Neural cell (in vitro differentiated cells): ENCODE data around the gene SPOP. TPM values are rescaled to one million over a fixed set of nuclear protein-coding genes. Genes with fewer than 3 reads are reported as not detected.

Experiments used
- H2AFZ ChIP-seq: fragments of 200-600, 300-800 bp; sonication (generic), shearing (Covaris generic); 2 replicates; pipeline ENCODE4 v1.6.0; 2014; ENCODE audit warnings: low read depth, mild to moderate bottlenecking, antibody characterized with exemption, low read length, moderate library complexity
- H3F3A ChIP-seq: fragments of 200-600 bp; shearing (Covaris generic); 2 replicates; pipeline ENCODE4 v1.6.1; 2016; ENCODE audit warnings: mild to moderate bottlenecking, moderate library complexity, mixed read lengths, antibody characterized with exemption, low read length; ENCODE audit not compliant: insufficient read depth, poor library complexity, severe bottlenecking
- H3K27ac ChIP-seq: fragments of 200-600, 300-800 bp; sonication (generic), shearing (Covaris generic); 2 replicates; pipeline ENCODE4 v1.5.1; 2014; ENCODE audit warnings: mild to moderate bottlenecking, low read length, moderate library complexity
- H3K27me3 ChIP-seq: fragments of 300-800, 200-600 bp; sonication (generic), shearing (Covaris generic); 2 replicates; pipeline ENCODE4 v1.6.0; 2014; ENCODE audit warnings: mild to moderate bottlenecking, low read depth, low read length, moderate library complexity; ENCODE audit not compliant: insufficient read depth
- H3K36me3 ChIP-seq: fragments of 300-800, 200-600 bp; sonication (generic), shearing (Covaris generic); 2 replicates; pipeline ENCODE4 v1.5.1; 2014; ENCODE audit warnings: mild to moderate bottlenecking, antibody characterized with exemption, low read length, moderate library complexity; ENCODE audit not compliant: insufficient read depth
- H3K4me2 ChIP-seq: fragments of 300-800, 200-600 bp; sonication (generic), shearing (Covaris generic); 2 replicates; pipeline ENCODE4 v1.6.0; 2014; ENCODE audit warnings: mild to moderate bottlenecking, low read length
- H3K4me3 ChIP-seq: fragments of 300-800, 200-600 bp; sonication (generic), shearing (Covaris generic); 2 replicates; pipeline ENCODE4 v1.5.1; 2014; ENCODE audit warnings: mild to moderate bottlenecking, low read length, moderate library complexity
- H3K79me2 ChIP-seq: fragments of 200-600 bp; shearing (Covaris generic); replicated peaks from 2 replicates; pipeline ENCODE4 v1.6.0; 2014; ENCODE audit warnings: mild to moderate bottlenecking, low read length, moderate library complexity; ENCODE audit not compliant: insufficient read depth
- H3K9ac ChIP-seq: fragments of 300-800, 200-600 bp; sonication (generic), shearing (Covaris generic); 2 replicates; pipeline ENCODE4 v1.6.1; 2016; ENCODE audit warnings: mild to moderate bottlenecking, low read length, mixed read lengths
- H3K9me2 ChIP-seq: fragments of 200-600 bp; shearing (Covaris generic); 2 replicates; pipeline ENCODE4 v1.6.1; 2016; ENCODE audit warnings: mild to moderate bottlenecking, low read length, mixed read lengths; ENCODE audit not compliant: insufficient read depth
- H3K9me3 ChIP-seq: fragments of 200-600, 300-800 bp; sonication (generic), shearing (Covaris generic); 2 replicates; pipeline ENCODE4 v1.6.1; 2016; ENCODE audit warnings: mild to moderate bottlenecking, mixed run types, low read length, moderate library complexity, mixed read lengths
- H4K20me1 ChIP-seq: fragments of 200-600 bp; shearing (Covaris generic); 2 replicates; pipeline ENCODE4 v1.6.1; 2016; ENCODE audit warnings: mild to moderate bottlenecking, mixed run types; ENCODE audit not compliant: insufficient read depth
- EP300 ChIP-seq: fragments of 450-650 bp; conservative IDR thresholded peaks from 2 replicates; pipeline ENCODE4 v1.6.1; 2014; ENCODE audit warnings: antibody characterized with exemption, mild to moderate bottlenecking, moderate library complexity; ENCODE audit not compliant: poor library complexity, severe bottlenecking
- EZH2 ChIP-seq: fragments of 200-600, 300-800 bp; shearing (Covaris generic), sonication (generic); IDR thresholded peaks from 2 replicates; pipeline ENCODE4 v1.6.1; 2014; ENCODE audit warnings: antibody characterized with exemption, low read length, borderline replicate concordance, mild to moderate bottlenecking; ENCODE audit not compliant: insufficient read depth, poor library complexity, severe bottlenecking
- MXI1 ChIP-seq: fragments of 450-650 bp; conservative IDR thresholded peaks from 2 replicates; pipeline ENCODE4 v1.6.1; 2014; ENCODE audit warnings: antibody characterized with exemption, mild to moderate bottlenecking; ENCODE audit not compliant: poor library complexity, severe bottlenecking
- POLR2AphosphoS5 ChIP-seq: IDR thresholded peaks from 2 replicates; pipeline ENCODE4 v1.6.1; 2012
- RAD21 ChIP-seq: fragments of 450-650 bp; conservative IDR thresholded peaks from 2 replicates; pipeline ENCODE4 v1.6.1; 2014; ENCODE audit warnings: antibody characterized with exemption, mild to moderate bottlenecking, moderate library complexity
- SMC3 ChIP-seq: fragments of 450-650 bp; conservative IDR thresholded peaks from 2 replicates; pipeline ENCODE4 v1.6.1; 2014; ENCODE audit warnings: antibody characterized with exemption, mild to moderate bottlenecking, moderate library complexity; ENCODE audit not compliant: poor library complexity
- TAF1 ChIP-seq: IDR thresholded peaks from 2 replicates; pipeline ENCODE4 v1.6.1; 2012; ENCODE audit warnings: low read depth
- polyA plus RNA-seq: library from polyadenylated mRNA; depleted of rRNA; stranded (reverse); fragments of >200 nt; gene quantifications from 2 replicates; pipeline ENCODE4 v1.2.3, GENCODE V29; 2014
- TF ChIP-seq, protein P1 (sequence below): IDR thresholded peaks from 2 replicates; pipeline ENCODE4 v1.6.1; 2012; ENCODE audit warnings: borderline replicate concordance
- TF ChIP-seq, protein P2 (sequence below): fragments of 450-650 bp; IDR thresholded peaks from 2 replicates; pipeline ENCODE4 v1.5.1; 2014; ENCODE audit warnings: antibody characterized with exemption, mild to moderate bottlenecking, moderate library complexity; ENCODE audit not compliant: poor library complexity, severe bottlenecking

Gene SPOP
- polyA plus RNA-seq, 1 donor from 2014 or later: 71.9 TPM

DNA sequence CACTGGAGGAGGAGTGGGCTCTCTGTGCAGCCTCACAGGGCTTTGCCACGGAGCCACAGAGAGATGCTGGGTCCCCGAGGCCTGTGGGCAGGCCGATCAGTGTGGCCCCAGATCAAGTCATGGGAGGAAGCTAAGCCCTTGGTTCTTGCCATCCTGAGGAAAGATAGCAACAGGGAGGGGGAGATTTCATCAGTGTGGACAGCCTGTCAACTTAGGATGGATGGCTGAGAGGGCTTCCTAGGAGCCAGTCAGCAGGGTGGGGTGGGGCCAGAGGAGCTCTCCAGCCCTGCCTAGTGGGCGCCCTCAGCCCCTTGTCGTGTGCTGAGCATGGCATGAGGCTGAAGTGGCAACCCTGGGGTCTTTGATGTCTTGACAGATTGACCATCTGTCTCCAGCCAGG, 98.4 kb downstream of the SPOP start:
- H3K79me2 ChIP-seq: no peaks in the 10 kb centered on the region
- no peaks in the 10 kb centered on the region for H3K9me2 ChIP-seq
- no peak for TF ChIP-seq EZH2
- TF ChIP-seq, protein P1, sequence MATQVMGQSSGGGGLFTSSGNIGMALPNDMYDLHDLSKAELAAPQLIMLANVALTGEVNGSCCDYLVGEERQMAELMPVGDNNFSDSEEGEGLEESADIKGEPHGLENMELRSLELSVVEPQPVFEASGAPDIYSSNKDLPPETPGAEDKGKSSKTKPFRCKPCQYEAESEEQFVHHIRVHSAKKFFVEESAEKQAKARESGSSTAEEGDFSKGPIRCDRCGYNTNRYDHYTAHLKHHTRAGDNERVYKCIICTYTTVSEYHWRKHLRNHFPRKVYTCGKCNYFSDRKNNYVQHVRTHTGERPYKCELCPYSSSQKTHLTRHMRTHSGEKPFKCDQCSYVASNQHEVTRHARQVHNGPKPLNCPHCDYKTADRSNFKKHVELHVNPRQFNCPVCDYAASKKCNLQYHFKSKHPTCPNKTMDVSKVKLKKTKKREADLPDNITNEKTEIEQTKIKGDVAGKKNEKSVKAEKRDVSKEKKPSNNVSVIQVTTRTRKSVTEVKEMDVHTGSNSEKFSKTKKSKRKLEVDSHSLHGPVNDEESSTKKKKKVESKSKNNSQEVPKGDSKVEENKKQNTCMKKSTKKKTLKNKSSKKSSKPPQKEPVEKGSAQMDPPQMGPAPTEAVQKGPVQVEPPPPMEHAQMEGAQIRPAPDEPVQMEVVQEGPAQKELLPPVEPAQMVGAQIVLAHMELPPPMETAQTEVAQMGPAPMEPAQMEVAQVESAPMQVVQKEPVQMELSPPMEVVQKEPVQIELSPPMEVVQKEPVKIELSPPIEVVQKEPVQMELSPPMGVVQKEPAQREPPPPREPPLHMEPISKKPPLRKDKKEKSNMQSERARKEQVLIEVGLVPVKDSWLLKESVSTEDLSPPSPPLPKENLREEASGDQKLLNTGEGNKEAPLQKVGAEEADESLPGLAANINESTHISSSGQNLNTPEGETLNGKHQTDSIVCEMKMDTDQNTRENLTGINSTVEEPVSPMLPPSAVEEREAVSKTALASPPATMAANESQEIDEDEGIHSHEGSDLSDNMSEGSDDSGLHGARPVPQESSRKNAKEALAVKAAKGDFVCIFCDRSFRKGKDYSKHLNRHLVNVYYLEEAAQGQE: no peak
- no peak for TF ChIP-seq SMC3
- no peak for TF ChIP-seq EP300
- H3K27ac ChIP-seq: no peak overlapping the region
- peaks cover 26% of the 10 kb centered on the region for H3K27me3 ChIP-seq
- no peaks in the 10 kb centered on the region for H3K9me3 ChIP-seq
- no peak overlapping the region for H3K4me3 ChIP-seq
- H2AFZ ChIP-seq: no peak overlapping the region
- no peaks in the 10 kb centered on the region for H4K20me1 ChIP-seq
- H3K4me2 ChIP-seq: no peak overlapping the region
- no peaks in the 10 kb centered on the region for H3F3A ChIP-seq
- H3K36me3 ChIP-seq: no peaks in the 10 kb centered on the region
- H3K9ac ChIP-seq: no peak overlapping the region

- H3K4me2 ChIP-seq: no peak overlapping the region
- no peak overlapping the region for H3K9ac ChIP-seq
- no peaks in the 10 kb centered on the region for H3K9me3 ChIP-seq
- H3K36me3 ChIP-seq: no peaks in the 10 kb centered on the region
- TF ChIP-seq RAD21 (no peak), EP300 (no peak), MXI1 (no peak), POLR2AphosphoS5 (no peak), EZH2 (no peak), TAF1 (no peak), SMC3 (no peak)
- TF ChIP-seq, protein P2, sequence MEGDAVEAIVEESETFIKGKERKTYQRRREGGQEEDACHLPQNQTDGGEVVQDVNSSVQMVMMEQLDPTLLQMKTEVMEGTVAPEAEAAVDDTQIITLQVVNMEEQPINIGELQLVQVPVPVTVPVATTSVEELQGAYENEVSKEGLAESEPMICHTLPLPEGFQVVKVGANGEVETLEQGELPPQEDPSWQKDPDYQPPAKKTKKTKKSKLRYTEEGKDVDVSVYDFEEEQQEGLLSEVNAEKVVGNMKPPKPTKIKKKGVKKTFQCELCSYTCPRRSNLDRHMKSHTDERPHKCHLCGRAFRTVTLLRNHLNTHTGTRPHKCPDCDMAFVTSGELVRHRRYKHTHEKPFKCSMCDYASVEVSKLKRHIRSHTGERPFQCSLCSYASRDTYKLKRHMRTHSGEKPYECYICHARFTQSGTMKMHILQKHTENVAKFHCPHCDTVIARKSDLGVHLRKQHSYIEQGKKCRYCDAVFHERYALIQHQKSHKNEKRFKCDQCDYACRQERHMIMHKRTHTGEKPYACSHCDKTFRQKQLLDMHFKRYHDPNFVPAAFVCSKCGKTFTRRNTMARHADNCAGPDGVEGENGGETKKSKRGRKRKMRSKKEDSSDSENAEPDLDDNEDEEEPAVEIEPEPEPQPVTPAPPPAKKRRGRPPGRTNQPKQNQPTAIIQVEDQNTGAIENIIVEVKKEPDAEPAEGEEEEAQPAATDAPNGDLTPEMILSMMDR: no peak
- TF ChIP-seq, protein P1: no peak
- no peak overlapping the region for H3K4me3 ChIP-seq
- no peaks in the 10 kb centered on the region for H3F3A ChIP-seq
- no peaks in the 10 kb centered on the region for H3K79me2 ChIP-seq
- H2AFZ ChIP-seq: no peak overlapping the region
- H3K27me3 ChIP-seq: peaks cover 29% of the 10 kb centered on the region
- no peaks in the 10 kb centered on the region for H3K9me2 ChIP-seq
- H4K20me1 ChIP-seq: no peaks in the 10 kb centered on the region
- H3K27ac ChIP-seq: no peak overlapping the region
Observed at GRCh38 chr17:49578952-49579500, 98.9 kb downstream of the SPOP start.
